ENCODE measurements around the gene ABCA12. TPM values are rescaled to one million over a fixed set of nuclear protein-coding genes. Genes with fewer than 3 reads are reported as not detected.

ABCA12 gene
- total RNA-seq, 1 donor from 2014 or later: 17.2 TPM

- no peak for DNase-seq (ENCODE audit: extremely low spot score in 2 of 2)
- Histone ChIP-seq H3K27ac (no peak overlapping the region), H3K4me1 (no peaks in the 10 kb centered on the region), H3K27me3 (no peaks in the 10 kb centered on the region), H3K4me3 (no peak overlapping the region), H3K36me3 (no peaks in the 10 kb centered on the region), H3K9me3 (no peaks in the 10 kb centered on the region)
- intact Hi-C loops (cut with DNase I): no loop called here
- TF ChIP-seq POLR2A (IDR thresholded peaks at IDR 0.05): no peak
- TF ChIP-seq, protein P1, sequence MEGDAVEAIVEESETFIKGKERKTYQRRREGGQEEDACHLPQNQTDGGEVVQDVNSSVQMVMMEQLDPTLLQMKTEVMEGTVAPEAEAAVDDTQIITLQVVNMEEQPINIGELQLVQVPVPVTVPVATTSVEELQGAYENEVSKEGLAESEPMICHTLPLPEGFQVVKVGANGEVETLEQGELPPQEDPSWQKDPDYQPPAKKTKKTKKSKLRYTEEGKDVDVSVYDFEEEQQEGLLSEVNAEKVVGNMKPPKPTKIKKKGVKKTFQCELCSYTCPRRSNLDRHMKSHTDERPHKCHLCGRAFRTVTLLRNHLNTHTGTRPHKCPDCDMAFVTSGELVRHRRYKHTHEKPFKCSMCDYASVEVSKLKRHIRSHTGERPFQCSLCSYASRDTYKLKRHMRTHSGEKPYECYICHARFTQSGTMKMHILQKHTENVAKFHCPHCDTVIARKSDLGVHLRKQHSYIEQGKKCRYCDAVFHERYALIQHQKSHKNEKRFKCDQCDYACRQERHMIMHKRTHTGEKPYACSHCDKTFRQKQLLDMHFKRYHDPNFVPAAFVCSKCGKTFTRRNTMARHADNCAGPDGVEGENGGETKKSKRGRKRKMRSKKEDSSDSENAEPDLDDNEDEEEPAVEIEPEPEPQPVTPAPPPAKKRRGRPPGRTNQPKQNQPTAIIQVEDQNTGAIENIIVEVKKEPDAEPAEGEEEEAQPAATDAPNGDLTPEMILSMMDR (IDR thresholded peaks at IDR 0.05): no peak
- TF ChIP-seq POLR2AphosphoS5 (IDR thresholded peaks at IDR 0.05; ENCODE audit: insufficient read depth in 1 of 2, low read depth in 1 of 2): no peak
These were observed 104.3 kb downstream of the ABCA12 start for GRCh38 chr2:215034154-215034553.

GRCh38 chr2:215032153-215032552 is 106.3 kb downstream of the ABCA12 start:
- TF ChIP-seq POLR2AphosphoS5 (IDR thresholded peaks at IDR 0.05; ENCODE audit: insufficient read depth in 1 of 2, low read depth in 1 of 2): no peak
- TF ChIP-seq, protein P1 (IDR thresholded peaks at IDR 0.05): no peak
- TF ChIP-seq POLR2A (IDR thresholded peaks at IDR 0.05): no peak
- H3K4me3 ChIP-seq: no peak overlapping the region
- no peaks in the 10 kb centered on the region for H3K27me3 ChIP-seq
- H3K4me1 ChIP-seq: no peaks in the 10 kb centered on the region
- intact Hi-C loops (cut with DNase I): no loop called here
- H3K9me3 ChIP-seq: no peaks in the 10 kb centered on the region
- DNase-seq (ENCODE audit: extremely low spot score in 2 of 2): no peak
- H3K27ac ChIP-seq: no peak overlapping the region
- H3K36me3 ChIP-seq: no peaks in the 10 kb centered on the region

GRCh38 chr2:215031321-215031720 is 107.1 kb downstream of the ABCA12 start:
- Histone ChIP-seq H3K9me3 (no peaks in the 10 kb centered on the region), H3K4me3 (no peak overlapping the region), H3K4me1 (no peaks in the 10 kb centered on the region), H3K36me3 (no peaks in the 10 kb centered on the region), H3K27me3 (no peaks in the 10 kb centered on the region), H3K27ac (no peak overlapping the region)
- no peak for TF ChIP-seq POLR2AphosphoS5 (IDR thresholded peaks at IDR 0.05; ENCODE audit: insufficient read depth in 1 of 2, low read depth in 1 of 2)
- TF ChIP-seq, protein P1 (IDR thresholded peaks at IDR 0.05): no peak
- no peak for DNase-seq (ENCODE audit: extremely low spot score in 2 of 2)
- intact Hi-C loops (cut with DNase I): no loop called here

DNA sequence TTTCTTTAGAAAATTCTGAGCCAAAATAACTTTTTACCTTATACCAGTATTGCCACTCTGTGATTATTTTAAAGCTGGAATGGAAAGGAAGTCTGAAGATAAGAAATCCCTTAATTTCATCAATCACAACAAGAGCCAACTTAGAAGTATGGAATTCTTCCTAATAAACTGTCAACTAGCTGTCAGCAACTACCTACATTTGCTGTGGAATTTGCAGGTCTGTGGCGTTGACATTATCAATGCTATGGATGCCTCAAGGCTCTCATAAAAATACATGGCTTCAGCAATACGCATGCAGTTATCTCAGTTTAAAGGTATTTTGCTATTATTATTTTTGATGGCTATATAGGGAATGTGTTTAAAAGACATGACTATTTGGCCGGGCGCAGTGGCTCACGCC is 108.5 kb downstream of the ABCA12 start:
- Histone ChIP-seq H3K9me3 (no peaks in the 10 kb centered on the region), H3K4me3 (no peak overlapping the region), H3K27me3 (no peaks in the 10 kb centered on the region), H3K27ac (no peak overlapping the region), H3K4me1 (no peaks in the 10 kb centered on the region), H3K36me3 (no peaks in the 10 kb centered on the region)
- intact Hi-C loops (cut with DNase I): no loop called here
- no peak for DNase-seq (ENCODE audit: extremely low spot score in 2 of 2)
- TF ChIP-seq POLR2AphosphoS5 (IDR thresholded peaks at IDR 0.05; ENCODE audit: insufficient read depth in 1 of 2, low read depth in 1 of 2) (no peak), POLR2A (IDR thresholded peaks at IDR 0.05) (no peak)
- TF ChIP-seq, protein P1 (IDR thresholded peaks at IDR 0.05): no peak

DNA sequence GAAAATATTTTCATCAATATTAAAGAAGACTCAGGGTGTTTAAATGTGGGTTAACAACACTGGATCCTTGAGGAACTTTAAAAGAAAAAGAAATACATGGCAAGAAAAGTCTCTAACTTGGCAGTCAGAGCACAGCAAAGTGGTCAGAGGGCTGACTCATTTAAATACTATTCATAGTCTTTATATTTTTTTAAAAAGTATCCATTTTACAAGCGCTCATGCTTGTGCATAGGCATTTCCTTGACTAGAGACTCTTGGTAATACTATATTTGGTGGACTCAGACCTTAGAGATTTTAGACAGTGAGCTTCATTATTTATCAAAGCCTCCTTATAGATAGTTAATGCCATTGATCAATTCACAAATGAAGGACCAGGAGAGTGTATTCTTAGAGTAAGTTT is 110.2 kb downstream of the ABCA12 start:
- H3K36me3 ChIP-seq: no peaks in the 10 kb centered on the region
- no peak for TF ChIP-seq POLR2A (IDR thresholded peaks at IDR 0.05)
- TF ChIP-seq, protein P1 (IDR thresholded peaks at IDR 0.05): no peak
- no peak for TF ChIP-seq POLR2AphosphoS5 (IDR thresholded peaks at IDR 0.05; ENCODE audit: insufficient read depth in 1 of 2, low read depth in 1 of 2)
- H3K27ac ChIP-seq: no peak overlapping the region
- no peak overlapping the region for H3K4me3 ChIP-seq
- no peaks in the 10 kb centered on the region for H3K4me1 ChIP-seq
- H3K9me3 ChIP-seq: no peaks in the 10 kb centered on the region
- H3K27me3 ChIP-seq: no peaks in the 10 kb centered on the region
- no peak for DNase-seq (ENCODE audit: extremely low spot score in 2 of 2)
- intact Hi-C loops (cut with DNase I): no loop called here

Measured in vagina (tissue), 2 donors.